ENCODE data around the gene DUSP19.

Gene DUSP19

DNA sequence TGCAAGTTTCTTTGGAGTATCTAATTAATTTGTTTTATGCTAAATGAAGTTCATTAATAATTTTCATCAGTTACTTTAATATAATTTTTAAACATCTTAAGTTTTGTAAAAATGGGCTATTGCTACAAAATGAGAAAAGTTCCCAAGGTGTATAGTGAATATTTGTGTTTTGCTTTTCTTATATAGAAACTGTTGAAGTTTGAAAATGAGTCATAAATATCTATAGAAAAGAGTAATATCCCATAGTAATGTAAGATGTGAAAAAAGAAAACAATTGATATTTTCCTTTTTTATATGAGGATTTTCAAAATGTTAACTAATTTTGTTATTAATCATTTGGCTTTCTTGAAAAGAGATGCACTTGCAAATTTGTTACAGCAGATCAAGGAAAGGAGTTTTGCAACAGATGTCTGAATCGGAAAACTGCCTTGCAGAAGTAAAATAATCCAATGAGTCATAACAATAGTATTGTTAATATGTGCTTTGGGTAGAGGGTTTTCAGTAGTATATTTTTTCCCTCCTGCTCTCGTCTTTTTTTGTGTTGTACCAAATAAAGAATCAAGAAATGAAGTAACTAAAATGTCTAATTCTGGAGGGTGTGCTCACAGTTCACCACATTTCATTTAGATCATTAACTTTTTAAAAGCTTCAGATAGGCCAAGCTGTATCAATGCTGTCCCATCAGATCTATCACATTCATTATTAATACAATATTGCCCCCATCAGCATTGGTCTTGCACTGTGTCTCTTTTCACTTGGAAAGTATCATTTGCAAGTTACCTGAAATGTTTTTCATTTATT, 15.5 kb downstream of the DUSP19 start:
- Histone ChIP-seq H3K4me3 (ENCODE audit: low read depth, low read length) (no peak overlapping the region), H3K9me3 (ENCODE audit: control insufficient read depth, insufficient read depth, low read length) (no peaks in the 10 kb centered on the region), H3K27ac (ENCODE audit: low read depth, low read length) (no peak overlapping the region), H3K36me3 (ENCODE audit: control insufficient read depth, insufficient read depth, low read length) (no peaks in the 10 kb centered on the region), H3K4me1 (ENCODE audit: control insufficient read depth, insufficient read depth, low read length) (peaks cover 13% of the 10 kb centered on the region), H3K9ac (ENCODE audit: low read depth, low read length) (no peak overlapping the region), H3K27me3 (ENCODE audit: control insufficient read depth, insufficient read depth, low read length) (no peaks in the 10 kb centered on the region)

- Histone ChIP-seq H3K9ac (ENCODE audit: low read depth, low read length) (no peak overlapping the region), H3K27ac (ENCODE audit: low read depth, low read length) (no peak overlapping the region), H3K27me3 (ENCODE audit: control insufficient read depth, insufficient read depth, low read length) (no peaks in the 10 kb centered on the region)
Observed at GRCh38 chr2:183105402-183106134, 27.0 kb downstream of the DUSP19 start.

DNA sequence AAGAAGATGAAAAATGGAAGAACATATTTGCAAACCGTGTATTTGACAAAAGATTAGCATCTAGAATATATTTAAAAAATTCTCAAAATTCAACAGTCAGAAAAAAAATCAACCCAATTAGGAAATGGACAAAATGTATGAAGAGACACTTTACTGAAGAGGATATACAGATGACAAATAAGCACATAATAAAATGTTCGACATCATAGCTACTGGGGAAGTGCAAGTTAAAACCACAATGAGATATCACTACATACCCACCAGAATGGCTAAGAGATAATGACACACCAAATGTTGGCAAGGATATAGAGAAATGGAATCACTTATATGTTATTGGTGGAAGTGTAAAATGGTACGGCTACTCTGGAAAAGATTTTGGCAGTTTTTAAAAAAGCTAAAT, 34.0 kb downstream of the DUSP19 start:
- no peaks in the 10 kb centered on the region for H3K36me3 ChIP-seq (ENCODE audit: control insufficient read depth, insufficient read depth, low read length)
- no peak overlapping the region for H3K27ac ChIP-seq (ENCODE audit: low read depth, low read length)
- no peaks in the 10 kb centered on the region for H3K4me1 ChIP-seq (ENCODE audit: control insufficient read depth, insufficient read depth, low read length)
- H3K27me3 ChIP-seq (ENCODE audit: control insufficient read depth, insufficient read depth, low read length) = no peaks in the 10 kb centered on the region
- H3K9me3 ChIP-seq (ENCODE audit: control insufficient read depth, insufficient read depth, low read length) = no peaks in the 10 kb centered on the region
- no peak overlapping the region for H3K4me3 ChIP-seq (ENCODE audit: low read depth, low read length)
- H3K9ac ChIP-seq (ENCODE audit: low read depth, low read length) = no peak overlapping the region

More at GRCh38 chr2:183105402-183106134, 27.0 kb downstream of the DUSP19 start:
- Histone ChIP-seq H3K36me3 (ENCODE audit: control insufficient read depth, insufficient read depth, low read length) (no peaks in the 10 kb centered on the region), H3K9me3 (ENCODE audit: control insufficient read depth, insufficient read depth, low read length) (no peaks in the 10 kb centered on the region), H3K4me1 (ENCODE audit: control insufficient read depth, insufficient read depth, low read length) (no peaks in the 10 kb centered on the region), H3K4me3 (ENCODE audit: low read depth, low read length) (no peak overlapping the region)

- Histone ChIP-seq H3K27ac (ENCODE audit: low read depth, low read length) (no peak overlapping the region), H3K4me3 (ENCODE audit: low read depth, low read length) (no peak overlapping the region), H3K4me1 (ENCODE audit: control insufficient read depth, insufficient read depth, low read length) (peaks cover under 1% of the 10 kb centered on the region; the same call in 1 of the 2 replicates), H3K36me3 (ENCODE audit: control insufficient read depth, insufficient read depth, low read length) (no peaks in the 10 kb centered on the region), H3K9ac (ENCODE audit: low read depth, low read length) (no peak overlapping the region), H3K9me3 (ENCODE audit: control insufficient read depth, insufficient read depth, low read length) (no peaks in the 10 kb centered on the region), H3K27me3 (ENCODE audit: control insufficient read depth, insufficient read depth, low read length) (no peaks in the 10 kb centered on the region)
Observed at GRCh38 chr2:183113630-183114029, 35.1 kb downstream of the DUSP19 start.

DNA sequence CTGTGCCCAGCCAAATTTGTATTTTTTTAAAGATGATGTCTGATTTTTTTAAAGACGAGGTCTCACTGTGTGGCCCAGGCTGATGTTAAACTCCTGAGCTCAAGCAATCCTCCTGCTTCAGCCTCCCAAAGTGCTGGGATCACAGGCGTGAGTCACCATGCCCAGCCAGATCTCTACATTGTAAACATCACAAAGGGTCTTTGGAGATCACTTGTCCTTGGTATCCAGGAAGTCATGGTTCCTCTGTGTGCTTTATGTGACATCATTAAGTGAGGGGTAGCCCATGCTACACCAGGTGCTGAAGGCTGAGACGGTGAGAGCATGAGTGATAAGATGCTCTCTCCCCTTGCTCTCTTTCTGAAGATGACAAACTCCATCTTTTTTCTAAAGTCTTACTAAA, 38.7 kb downstream of the DUSP19 start:
- no peaks in the 10 kb centered on the region for H3K36me3 ChIP-seq (ENCODE audit: control insufficient read depth, insufficient read depth, low read length)
- no peaks in the 10 kb centered on the region for H3K27me3 ChIP-seq (ENCODE audit: control insufficient read depth, insufficient read depth, low read length)
- H3K9ac ChIP-seq (ENCODE audit: low read depth, low read length) = no peak overlapping the region
- peaks cover 8% of the 10 kb centered on the region; the same call in 1 of the 2 replicates for H3K4me1 ChIP-seq (ENCODE audit: control insufficient read depth, insufficient read depth, low read length)
- H3K27ac ChIP-seq (ENCODE audit: low read depth, low read length) = no peak overlapping the region
- no peaks in the 10 kb centered on the region for H3K9me3 ChIP-seq (ENCODE audit: control insufficient read depth, insufficient read depth, low read length)
- H3K4me3 ChIP-seq (ENCODE audit: low read depth, low read length) = no peak overlapping the region

DNA sequence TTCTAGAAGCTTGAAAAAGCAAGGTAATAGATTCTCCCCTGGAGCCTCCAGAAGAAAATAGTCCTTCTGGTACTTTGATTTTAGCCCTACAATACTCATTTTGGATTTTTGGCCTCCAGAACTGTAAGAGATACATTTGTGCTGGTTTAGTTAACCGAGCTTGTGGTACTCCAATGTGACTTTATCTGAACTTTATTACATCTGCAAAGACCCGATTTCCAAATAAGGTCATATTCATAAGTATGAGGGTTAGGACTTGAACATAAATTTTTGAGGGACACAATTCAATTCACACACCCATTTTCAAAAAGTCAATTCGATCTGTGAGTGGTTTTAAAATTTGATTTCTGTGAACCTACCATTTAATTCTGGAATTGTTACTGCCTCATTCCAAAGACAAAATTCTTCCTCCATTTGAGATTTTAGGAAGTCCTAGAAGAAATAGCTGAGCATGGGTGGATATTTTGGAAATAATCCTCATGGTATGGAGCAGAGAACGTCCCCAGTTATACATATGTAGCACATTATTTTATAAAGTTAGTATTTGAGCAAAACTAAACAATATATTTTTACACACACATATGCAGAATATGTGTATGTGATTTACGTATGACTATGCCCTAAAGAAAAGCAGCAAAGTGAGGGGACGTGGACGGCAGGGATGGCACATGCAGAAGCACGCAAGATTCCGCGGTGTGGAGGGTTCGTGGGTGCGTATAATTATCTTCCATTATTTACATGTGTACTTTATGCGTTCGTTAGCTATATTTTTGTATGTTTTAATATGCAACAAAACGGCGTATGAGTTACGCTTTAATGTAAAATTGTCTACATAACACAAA, 44.8 kb downstream of the DUSP19 start:
- Histone ChIP-seq H3K9ac (ENCODE audit: low read depth, low read length) (peak overlapping the region; percentile 98), H3K36me3 (ENCODE audit: control insufficient read depth, insufficient read depth, low read length) (peaks cover 4% of the 10 kb centered on the region; the same call in 1 of the 2 replicates), H3K4me3 (ENCODE audit: low read depth, low read length) (peak overlapping the region; percentile 95), H3K4me1 (ENCODE audit: control insufficient read depth, insufficient read depth, low read length) (peaks cover 14% of the 10 kb centered on the region), H3K27ac (ENCODE audit: low read depth, low read length) (peak overlapping the region; percentile 97), H3K9me3 (ENCODE audit: control insufficient read depth, insufficient read depth, low read length) (no peaks in the 10 kb centered on the region), H3K27me3 (ENCODE audit: control insufficient read depth, insufficient read depth, low read length) (no peaks in the 10 kb centered on the region)

- peak overlapping the region; percentile 95 for H3K4me3 ChIP-seq (ENCODE audit: low read depth, low read length)
- H3K27ac ChIP-seq (ENCODE audit: low read depth, low read length) = peak overlapping the region; percentile 97
- H3K27me3 ChIP-seq (ENCODE audit: control insufficient read depth, insufficient read depth, low read length) = no peaks in the 10 kb centered on the region
- H3K36me3 ChIP-seq (ENCODE audit: control insufficient read depth, insufficient read depth, low read length) = peaks cover 9% of the 10 kb centered on the region
- peak overlapping the region; percentile 98 for H3K9ac ChIP-seq (ENCODE audit: low read depth, low read length)
- H3K9me3 ChIP-seq (ENCODE audit: control insufficient read depth, insufficient read depth, low read length) = no peaks in the 10 kb centered on the region
- peaks cover 11% of the 10 kb centered on the region for H3K4me1 ChIP-seq (ENCODE audit: control insufficient read depth, insufficient read depth, low read length)
Observed at GRCh38 chr2:183123959-183124221, 45.3 kb downstream of the DUSP19 start.

DNA sequence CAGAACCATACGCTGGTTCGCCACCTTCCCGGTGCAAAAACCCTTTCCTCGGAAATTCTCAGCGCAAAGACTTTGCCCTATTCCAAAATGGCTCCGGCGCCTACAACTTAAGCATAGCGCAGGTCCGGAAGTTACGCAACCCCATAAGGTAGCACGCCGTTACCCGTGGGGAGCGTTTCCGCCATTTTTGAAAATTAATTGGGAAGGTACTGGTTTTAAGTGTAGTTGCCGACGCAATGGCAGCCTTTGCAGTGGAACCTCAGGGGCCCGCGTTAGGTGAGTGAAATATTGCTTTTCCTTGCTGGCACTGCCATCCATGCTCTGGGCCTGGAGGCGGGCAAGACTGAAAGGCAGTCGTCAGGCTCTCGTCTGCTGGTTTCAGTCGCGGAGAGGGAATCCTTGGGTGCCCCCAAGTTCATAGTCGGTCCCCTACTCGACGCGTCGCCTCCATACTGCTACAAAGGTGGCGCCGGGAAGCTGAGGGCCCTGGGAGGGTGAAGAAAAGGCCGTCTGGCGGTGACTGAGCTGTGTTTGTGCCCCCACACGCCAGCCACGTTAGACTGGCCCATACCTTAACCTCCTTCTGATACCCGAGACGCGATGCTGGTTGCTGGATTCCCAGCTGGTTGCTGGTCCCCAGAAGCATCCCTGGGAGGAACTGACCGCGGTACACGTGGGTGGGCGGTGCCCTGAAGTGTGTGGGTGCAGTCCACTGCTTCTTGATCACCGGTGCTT, 45.8 kb downstream of the DUSP19 start, which contains the start of gene NUP35:
NUP35 (plus strand) TSS at position 222 of the 735 bp plus-strand sequence; CDS start at position 237, 15 bp downstream.
- H3K4me1 ChIP-seq (ENCODE audit: control insufficient read depth, insufficient read depth, low read length) = peaks cover 6% of the 10 kb centered on the region; the same call in 1 of the 2 replicates
- H3K27ac ChIP-seq (ENCODE audit: low read depth, low read length) = peak within 1 kb of the TSS; percentile 97
- H3K9me3 ChIP-seq (ENCODE audit: control insufficient read depth, insufficient read depth, low read length) = no peaks in the 10 kb centered on the region
- H3K27me3 ChIP-seq (ENCODE audit: control insufficient read depth, insufficient read depth, low read length) = no peaks in the 10 kb centered on the region
- H3K4me3 ChIP-seq (ENCODE audit: low read depth, low read length) = peak within 1 kb of the TSS; percentile 95
- H3K36me3 ChIP-seq (ENCODE audit: control insufficient read depth, insufficient read depth, low read length) = peaks cover 14% of the 10 kb centered on the region
- H3K9ac ChIP-seq (ENCODE audit: low read depth, low read length) = peak within 1 kb of the TSS; percentile 98

- Histone ChIP-seq H3K27ac (ENCODE audit: low read depth, low read length) (peak overlapping the region; percentile 97), H3K36me3 (ENCODE audit: control insufficient read depth, insufficient read depth, low read length) (peaks cover 19% of the 10 kb centered on the region), H3K9ac (ENCODE audit: low read depth, low read length) (peak overlapping the region; percentile 98), H3K4me1 (ENCODE audit: control insufficient read depth, insufficient read depth, low read length) (peaks cover 6% of the 10 kb centered on the region; the same call in 1 of the 2 replicates), H3K4me3 (ENCODE audit: low read depth, low read length) (peak overlapping the region; percentile 95), H3K9me3 (ENCODE audit: control insufficient read depth, insufficient read depth, low read length) (no peaks in the 10 kb centered on the region), H3K27me3 (ENCODE audit: control insufficient read depth, insufficient read depth, low read length) (no peaks in the 10 kb centered on the region)
Observed at GRCh38 chr2:183124957-183125255, 46.4 kb downstream of the DUSP19 start.

DNA sequence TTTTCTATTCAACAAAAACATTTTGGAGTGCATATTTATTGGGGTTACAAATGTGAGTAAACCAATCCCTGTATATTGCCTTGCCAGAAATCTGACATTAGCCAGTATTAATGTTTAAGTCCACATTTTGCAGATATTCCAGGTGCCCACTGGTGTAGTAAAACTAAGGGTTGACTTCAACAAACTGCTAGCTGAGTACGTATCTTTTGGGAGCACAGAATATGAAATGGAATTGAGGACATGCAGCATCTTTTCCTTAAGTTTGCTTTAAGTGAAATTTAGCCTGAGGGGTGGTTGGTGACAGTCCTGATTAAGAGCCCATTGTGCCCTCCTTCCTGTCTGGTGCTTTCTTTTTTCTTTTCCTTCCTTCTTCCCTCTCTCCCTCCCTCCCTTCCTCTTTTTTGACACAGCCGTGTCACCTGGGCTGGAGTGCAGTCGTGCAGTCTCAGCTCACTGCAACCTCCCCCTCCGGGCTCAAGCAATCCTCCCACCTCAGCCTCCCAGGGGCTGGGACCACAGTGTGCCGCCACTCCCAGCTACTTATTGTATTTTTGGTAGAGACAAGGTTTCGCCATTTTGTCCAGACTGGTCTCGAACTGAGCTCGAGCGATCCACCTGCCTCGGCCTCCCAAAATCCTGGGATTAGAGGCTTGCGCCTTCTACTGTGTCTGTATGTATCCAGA, 47.3 kb downstream of the DUSP19 start:
- no peak overlapping the region for H3K27ac ChIP-seq (ENCODE audit: low read depth, low read length)
- H3K9me3 ChIP-seq (ENCODE audit: control insufficient read depth, insufficient read depth, low read length) = no peaks in the 10 kb centered on the region
- H3K4me3 ChIP-seq (ENCODE audit: low read depth, low read length) = peak overlapping the region; percentile 95
- H3K27me3 ChIP-seq (ENCODE audit: control insufficient read depth, insufficient read depth, low read length) = no peaks in the 10 kb centered on the region
- H3K9ac ChIP-seq (ENCODE audit: low read depth, low read length) = no peak overlapping the region
- peaks cover 6% of the 10 kb centered on the region; the same call in 1 of the 2 replicates for H3K4me1 ChIP-seq (ENCODE audit: control insufficient read depth, insufficient read depth, low read length)
- H3K36me3 ChIP-seq (ENCODE audit: control insufficient read depth, insufficient read depth, low read length) = peaks cover 28% of the 10 kb centered on the region

All from HUES48 (cell line).